GM18873 (cell line): Measurements from ENCODE around the gene TRIM38.
"Not testable (repeated sequence)": the region's sequence is repeated elsewhere in the genome, so short reads cannot be mapped to it uniquely, and the experiment has no call there.

Experiments used
- ATAC-seq: cut with Tn5 transposase; IDR thresholded peaks from one replicate; pipeline ENCODE4 v1.9.1; 2021; ENCODE audit warnings: mild to moderate bottlenecking, moderate library complexity, moderate number of reproducible peaks; ENCODE audit not compliant: unreplicated experiment, low FRiP score

The TRIM38 gene, protein sequence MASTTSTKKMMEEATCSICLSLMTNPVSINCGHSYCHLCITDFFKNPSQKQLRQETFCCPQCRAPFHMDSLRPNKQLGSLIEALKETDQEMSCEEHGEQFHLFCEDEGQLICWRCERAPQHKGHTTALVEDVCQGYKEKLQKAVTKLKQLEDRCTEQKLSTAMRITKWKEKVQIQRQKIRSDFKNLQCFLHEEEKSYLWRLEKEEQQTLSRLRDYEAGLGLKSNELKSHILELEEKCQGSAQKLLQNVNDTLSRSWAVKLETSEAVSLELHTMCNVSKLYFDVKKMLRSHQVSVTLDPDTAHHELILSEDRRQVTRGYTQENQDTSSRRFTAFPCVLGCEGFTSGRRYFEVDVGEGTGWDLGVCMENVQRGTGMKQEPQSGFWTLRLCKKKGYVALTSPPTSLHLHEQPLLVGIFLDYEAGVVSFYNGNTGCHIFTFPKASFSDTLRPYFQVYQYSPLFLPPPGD

GRCh38 chr6:25962149-25963127 is at the start of gene TRIM38:
TSS of gene TRIM38 (plus strand) at chr6:25962802. CDS start at chr6:25966523, 3,721 bp downstream.
- ATAC-seq, result peak; percentile 68

- ATAC-seq, result no peak
These were observed 48.9 kb upstream of the TRIM38 start for GRCh38 chr6:25913741-25914140.

- no peak for ATAC-seq
These were observed 46.3 kb upstream of the TRIM38 start for GRCh38 chr6:25916330-25916729.

- no peak for ATAC-seq
These were observed 45.7 kb upstream of the TRIM38 start for GRCh38 chr6:25916789-25917490.

GRCh38 chr6:25918083-25918683 is 44.4 kb upstream of the TRIM38 start:
- no peak for ATAC-seq

DNA sequence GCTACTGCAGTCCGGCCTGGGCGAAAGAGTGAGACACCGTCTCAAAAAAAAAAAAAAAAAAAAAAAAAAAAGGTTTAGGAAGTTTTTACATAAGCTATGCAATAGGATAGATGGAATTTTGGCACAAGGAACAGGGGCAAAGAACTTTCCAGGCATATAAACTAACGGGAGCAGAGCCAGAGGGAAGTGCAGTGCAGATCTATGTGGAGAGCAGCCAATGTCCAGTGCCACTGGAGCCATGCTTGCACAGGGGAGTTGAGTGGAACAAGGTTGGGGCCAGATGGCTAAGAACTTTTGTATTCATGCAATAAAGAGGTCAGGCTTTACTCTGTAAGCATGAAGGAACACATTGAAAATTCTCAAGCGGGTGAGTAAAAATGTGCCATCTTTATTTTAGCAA is 42.9 kb upstream of the TRIM38 start:
- ATAC-seq, result no peak

GRCh38 chr6:25921525-25922203 is 40.9 kb upstream of the TRIM38 start:
- no peak for ATAC-seq

GRCh38 chr6:25922301-25922700 is 40.3 kb upstream of the TRIM38 start:
- no peak for ATAC-seq

- ATAC-seq, result no peak
These were observed 36.7 kb upstream of the TRIM38 start for GRCh38 chr6:25925876-25926275.

GRCh38 chr6:25927178-25927577 is 35.4 kb upstream of the TRIM38 start:
- no peak for ATAC-seq

- ATAC-seq, result no peak
These were observed 34.8 kb upstream of the TRIM38 start for GRCh38 chr6:25927756-25928216.

GRCh38 chr6:25928562-25929324 is 33.9 kb upstream of the TRIM38 start:
- no peak for ATAC-seq

DNA sequence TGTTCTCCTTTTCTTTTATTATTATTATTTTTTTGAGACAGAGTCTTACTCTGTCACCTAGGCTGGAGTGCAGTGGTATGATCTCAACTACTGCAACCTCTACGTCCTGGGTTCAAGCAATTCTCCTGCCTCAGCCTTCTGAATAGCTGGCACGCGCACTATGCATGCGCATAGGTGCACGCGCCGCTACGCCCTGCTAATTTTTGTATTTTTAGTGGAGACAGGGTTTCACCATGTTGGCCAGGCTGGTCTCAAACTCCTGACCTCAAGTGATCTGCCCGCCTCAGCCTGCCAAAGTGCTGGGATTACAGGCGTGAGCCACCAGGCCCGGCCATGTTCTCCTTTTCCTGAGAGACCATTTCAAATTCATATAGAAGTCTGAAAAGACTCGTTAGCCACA is 32.8 kb upstream of the TRIM38 start:
- not testable (repeated sequence) for ATAC-seq

- no peak for ATAC-seq
These were observed 31.8 kb upstream of the TRIM38 start, which contains the start of gene SLC17A2 for GRCh38 chr6:25930532-25931410. TSS of gene SLC17A2 (minus strand) at chr6:25930691. CDS start at chr6:25925796, 4,895 bp downstream.

DNA sequence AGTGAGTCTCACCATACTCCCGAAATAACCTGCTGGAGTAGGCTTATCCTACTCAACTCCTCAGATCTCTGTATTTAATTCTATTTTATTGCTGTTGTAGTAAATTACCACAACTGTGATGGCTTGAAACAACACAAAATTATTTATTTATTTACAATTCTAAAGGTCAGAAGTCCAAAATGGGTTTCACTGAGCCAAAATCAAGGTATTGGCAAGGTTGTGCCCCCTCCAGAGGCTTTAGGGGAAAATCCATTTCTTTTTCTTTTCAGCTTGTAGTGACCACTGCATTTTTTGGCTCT is 31.2 kb upstream of the TRIM38 start:
- ATAC-seq, result no peak

- no peak for ATAC-seq
These were observed 28.4 kb upstream of the TRIM38 start for GRCh38 chr6:25934156-25934555.

DNA sequence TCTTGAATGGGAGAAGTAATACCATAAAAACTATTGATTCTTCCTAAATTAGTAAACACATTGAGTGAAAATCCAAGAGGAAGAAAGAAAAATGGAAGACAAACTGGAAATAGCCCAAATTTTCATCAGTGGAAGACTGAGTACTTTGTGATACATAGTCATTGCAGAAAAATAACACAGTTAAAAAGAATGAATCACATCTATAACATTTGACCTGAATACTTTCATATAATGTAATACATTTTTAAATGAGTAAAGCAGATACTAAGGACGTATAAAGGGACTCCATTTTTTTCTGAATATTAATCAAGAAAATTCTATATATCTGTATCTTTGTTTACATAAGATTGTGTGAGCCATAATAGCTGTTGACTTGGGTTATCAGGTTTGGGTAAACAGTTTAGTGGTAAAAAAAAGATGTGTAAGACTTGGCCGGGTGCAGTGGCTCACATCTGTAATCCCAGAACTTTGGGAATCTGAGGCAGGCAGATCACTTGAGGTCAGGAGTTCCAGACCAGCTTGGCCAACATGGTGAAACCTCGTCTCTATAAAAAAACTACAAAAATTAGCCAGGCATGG is 27.8 kb upstream of the TRIM38 start:
- ATAC-seq, result no peak

DNA sequence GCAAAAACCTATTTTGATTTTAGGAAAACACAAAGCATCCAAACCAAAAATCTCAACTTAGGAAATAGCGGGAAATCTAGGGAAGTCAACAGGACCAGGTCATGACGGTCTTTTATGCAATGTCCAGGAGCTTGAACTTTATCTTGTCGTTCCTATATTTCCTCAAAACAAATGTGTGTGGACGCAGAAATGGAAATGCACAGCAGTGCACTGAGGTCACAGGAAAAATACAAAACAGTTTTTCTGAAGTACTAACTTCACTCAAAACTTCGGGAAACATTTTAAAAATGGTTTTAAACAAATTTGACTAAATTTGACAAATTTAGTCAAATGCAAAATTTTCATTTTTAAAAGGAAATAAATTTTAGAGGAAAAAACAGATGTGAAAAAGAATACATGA is 26.6 kb upstream of the TRIM38 start:
- no peak for ATAC-seq
